ENCODE results near the gene PTPRD. TPM values are rescaled to one million over a fixed set of nuclear protein-coding genes. Genes with fewer than 3 reads are reported as not detected.

Gene PTPRD
- polyA plus RNA-seq, 1 donor = 88.9 TPM

GRCh38 chr9:9283159-9283986 lies 1329.4 kb downstream of the PTPRD start:
- DNase-seq = no peak

- no peak for DNase-seq
These were observed 1337.2 kb downstream of the PTPRD start for GRCh38 chr9:9275601-9276000.

DNA sequence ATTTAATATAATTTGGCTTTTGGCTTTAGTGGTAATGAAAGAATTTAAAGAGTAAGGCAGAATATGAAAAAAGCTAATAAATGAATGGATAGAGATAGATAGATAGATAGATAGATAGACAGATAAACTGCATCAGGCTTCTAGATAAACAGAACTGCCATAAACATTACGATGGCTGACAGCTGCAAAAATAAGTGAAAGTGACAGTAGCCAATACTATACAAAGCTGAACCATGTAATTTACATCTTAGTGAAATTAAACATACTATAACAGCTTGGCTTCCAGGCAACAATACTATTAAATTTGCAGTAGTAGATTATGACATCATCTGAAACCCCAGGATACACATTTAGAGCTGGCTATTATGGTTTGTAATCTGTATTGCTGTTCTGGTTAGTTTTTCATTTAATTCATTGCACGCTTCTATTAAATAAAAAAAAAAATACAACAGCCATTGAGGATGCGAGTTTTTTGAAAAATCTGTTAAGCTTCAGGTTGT lies 1354.8 kb downstream of the PTPRD start:
- no peak for DNase-seq

GRCh38 chr9:9246726-9247125 lies 1366.1 kb downstream of the PTPRD start:
- DNase-seq = no peak

DNA sequence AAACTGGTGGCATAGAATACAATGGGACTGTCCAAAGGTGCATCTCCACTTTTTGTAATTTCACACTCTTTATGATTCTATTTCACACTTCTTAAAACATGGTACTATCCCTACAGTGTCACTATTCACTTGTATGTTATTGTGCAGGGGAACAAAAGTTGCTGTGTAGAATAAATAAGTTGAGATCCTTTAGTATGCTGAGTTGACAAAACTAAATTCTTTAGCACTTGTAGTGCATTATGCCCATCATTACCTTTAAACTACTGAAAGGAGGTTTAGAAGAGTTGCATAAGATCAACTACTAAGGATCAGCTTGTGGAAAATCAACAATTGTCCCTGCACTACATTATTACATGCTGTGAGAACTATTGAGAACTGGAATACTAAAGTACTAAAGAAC lies 1380.9 kb downstream of the PTPRD start:
- no peak for DNase-seq

DNA sequence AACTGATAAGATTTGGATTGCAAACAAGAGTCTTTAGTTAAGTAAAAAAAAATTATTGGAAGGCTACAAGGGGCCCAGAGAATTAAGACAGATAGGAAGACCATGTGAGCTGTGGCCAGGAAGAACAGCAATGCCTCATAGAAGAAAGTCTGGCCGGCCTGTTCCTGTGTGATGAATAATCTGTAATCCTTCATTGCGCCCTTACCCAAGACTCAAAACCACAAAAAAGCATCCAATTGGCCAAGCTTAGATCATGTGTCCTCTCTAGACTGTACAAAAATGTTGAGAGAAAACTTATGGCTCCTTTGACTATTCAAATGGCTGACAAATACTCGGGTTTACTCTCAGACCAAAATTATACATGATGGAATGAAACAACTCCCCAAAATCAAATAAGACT lies 1383.5 kb downstream of the PTPRD start:
- no peak for DNase-seq

DNA sequence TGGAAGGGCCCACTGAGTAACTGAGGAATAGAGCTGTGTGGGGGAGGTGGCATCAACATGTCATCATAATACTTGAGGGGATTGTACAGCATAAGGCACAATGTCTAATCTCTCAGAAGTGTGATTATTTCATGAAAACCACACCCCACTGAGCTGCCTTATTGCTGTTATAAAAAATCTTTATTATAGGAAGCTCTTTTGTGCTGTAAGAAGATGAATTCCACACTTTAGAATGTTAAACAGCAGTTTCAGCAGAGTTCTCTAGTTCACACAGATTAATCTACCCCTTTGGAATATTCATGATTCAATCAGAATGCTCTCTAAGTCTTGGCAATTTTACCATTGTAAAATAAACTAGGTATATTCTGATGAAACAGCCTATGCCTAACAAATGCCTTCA lies 1389.6 kb downstream of the PTPRD start:
- no peak for DNase-seq

GRCh38 chr9:9222730-9223129 lies 1390.1 kb downstream of the PTPRD start:
- DNase-seq = no peak

- DNase-seq = no peak
These were observed 1395.9 kb downstream of the PTPRD start for GRCh38 chr9:9216934-9217333.

GRCh38 chr9:9215050-9215449 lies 1397.8 kb downstream of the PTPRD start:
- no peak for DNase-seq

GRCh38 chr9:9214066-9214465 lies 1398.7 kb downstream of the PTPRD start:
- DNase-seq = peak; percentile 15

DNA sequence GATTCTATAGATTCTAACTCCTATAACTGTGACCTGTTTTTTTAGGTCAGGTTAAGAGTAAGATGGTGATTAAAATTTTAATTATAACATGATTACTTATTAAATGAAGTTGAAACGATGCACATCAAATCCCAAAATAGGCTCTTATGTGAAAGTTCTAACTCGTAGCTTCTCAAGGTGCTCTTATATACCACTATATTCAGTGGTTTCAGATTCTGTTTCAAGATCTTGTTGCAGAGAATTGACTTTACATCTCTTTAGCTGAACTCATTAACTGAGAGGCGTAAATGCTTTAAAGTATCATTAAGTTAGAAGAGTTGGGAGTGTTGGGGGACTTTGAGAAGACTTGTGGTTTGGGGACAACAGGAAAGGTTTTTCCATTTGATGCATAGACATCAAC lies 1399.8 kb downstream of the PTPRD start:
- DNase-seq = no peak

DNA sequence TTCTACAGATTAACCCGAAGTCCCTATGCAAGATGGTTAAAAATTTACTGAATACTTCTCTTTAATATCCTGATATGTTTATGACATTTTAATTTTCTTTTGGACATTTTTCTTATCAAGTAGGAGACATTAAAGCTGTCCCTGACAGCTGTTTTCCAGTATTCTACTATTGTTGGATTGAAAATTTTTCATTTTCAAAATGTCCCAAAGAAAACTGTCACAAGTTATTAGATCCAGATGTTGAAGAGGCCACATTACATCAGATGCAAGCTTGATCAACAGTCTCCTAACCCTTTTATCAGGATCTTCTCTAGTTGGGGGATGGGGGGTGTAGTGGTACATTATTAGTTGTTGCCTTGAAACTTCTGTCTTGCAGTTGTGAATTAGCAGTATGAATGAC lies 1410.5 kb downstream of the PTPRD start:
- no peak for DNase-seq

DNA sequence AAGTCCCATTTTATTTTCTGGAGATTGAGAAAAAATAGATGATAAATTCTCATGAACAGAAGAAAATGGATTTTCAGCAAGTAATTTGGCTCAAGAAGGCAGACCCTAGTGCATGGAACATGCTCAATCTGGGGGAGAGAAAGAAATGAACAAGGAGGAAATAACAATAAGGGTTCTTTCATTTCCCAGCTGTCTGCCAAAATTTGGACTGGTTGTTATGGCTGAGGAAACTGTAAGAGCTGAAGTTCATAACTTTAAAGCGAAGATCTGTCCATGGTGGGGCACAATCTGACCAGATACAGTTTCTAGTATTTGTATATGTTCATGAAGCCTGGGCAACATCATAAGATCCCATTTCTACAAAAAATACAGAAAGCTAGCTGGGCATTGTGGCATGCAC lies 1426.7 kb downstream of the PTPRD start:
- DNase-seq = no peak

GRCh38 chr9:9182431-9182830 lies 1430.4 kb downstream of the PTPRD start:
- DNase-seq = no peak

- DNase-seq = no peak
These were observed 1435.7 kb downstream of the PTPRD start for GRCh38 chr9:9177081-9177480.

DNA sequence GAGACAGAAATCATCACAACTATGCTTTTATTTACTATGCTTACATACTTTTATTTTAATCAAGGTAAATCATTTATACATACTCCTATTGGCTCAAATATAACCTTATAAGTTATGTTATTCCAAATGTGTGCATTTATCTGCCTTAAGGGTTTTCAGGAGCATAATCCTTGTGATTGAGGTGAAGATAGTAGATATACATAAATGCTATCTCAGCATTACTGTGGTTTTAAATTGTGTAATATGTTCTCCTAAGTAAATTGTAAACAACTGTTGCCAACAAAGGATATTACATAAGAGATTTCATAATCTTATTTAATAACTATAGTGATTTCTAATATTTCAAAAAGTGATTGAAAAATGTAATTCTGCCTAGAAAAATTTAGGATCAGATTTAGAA lies 1438.4 kb downstream of the PTPRD start:
- no peak for DNase-seq

DNA sequence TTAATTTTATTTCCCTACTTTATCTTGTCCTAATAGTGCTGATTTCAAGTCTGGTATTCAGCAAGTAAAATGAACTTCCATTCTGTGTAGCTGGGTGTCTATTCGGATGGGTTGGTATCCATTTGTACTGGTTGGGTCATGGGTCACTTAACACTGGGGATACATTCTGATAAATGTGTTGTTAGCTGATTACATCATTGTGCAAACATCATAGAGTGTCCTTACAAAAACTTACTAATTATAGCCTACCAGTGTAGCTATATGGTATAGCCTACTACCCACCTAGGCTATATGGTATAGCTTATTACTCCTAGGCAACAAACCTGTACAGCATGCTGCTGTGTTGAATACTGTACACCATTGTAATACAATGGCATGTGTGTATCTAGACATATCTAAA lies 1439.5 kb downstream of the PTPRD start:
- DNase-seq = no peak

GRCh38 chr9:9170439-9171134 lies 1442.2 kb downstream of the PTPRD start:
- DNase-seq = no peak

GRCh38 chr9:9142001-9142400 lies 1470.8 kb downstream of the PTPRD start:
- DNase-seq = no peak

DNA sequence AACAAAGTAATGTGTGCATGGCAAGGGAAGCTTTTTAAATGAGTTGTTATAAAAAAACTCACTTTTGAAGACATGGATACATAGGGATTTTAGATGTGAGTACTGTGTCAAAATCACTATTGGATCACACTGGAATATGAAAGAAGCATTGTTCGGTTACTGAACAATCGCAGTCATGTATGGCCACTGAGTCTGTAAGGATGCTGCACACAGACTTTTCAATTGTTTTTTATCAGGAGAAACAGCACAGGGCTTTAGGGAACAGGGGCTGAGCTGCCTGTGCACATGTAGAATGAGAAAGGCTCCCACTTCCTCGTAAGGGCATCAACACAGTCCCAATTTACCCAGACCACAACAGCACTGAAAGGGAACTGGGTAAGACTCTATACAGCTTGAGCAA lies 1479.3 kb downstream of the PTPRD start:
- no peak for DNase-seq

- DNase-seq = peak; percentile 37
These were observed 1488.2 kb downstream of the PTPRD start for GRCh38 chr9:9124616-9125015.

DNA sequence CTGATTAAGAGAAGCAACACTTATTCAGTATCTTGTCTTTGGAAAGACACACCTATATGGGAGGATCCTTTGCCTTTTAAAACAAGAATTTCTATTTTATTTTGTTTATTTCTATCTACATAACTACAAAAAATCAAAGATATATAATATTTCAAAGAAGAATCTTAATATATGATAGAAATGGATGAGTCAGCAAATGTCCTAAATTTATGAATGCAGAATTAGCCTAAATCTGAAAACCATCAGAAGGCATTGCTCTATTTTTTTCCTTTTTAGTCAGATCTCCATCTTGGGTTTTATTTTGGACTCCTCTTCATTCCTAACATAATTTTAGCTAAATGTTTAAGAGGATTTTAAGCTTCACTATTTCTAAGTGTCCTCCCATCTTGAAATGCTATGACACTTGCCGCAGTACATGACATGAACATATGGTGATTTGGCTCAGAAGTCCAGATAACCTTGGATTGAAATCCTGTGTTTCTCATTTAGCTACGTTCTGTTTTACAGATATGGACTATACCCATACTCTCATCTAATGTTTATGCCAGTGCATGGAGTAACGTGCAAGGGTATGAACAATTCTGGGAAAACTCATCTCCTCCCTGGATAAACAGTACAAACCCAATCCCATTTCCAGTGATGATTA lies 1490.4 kb downstream of the PTPRD start:
- DNase-seq = no peak

DNA sequence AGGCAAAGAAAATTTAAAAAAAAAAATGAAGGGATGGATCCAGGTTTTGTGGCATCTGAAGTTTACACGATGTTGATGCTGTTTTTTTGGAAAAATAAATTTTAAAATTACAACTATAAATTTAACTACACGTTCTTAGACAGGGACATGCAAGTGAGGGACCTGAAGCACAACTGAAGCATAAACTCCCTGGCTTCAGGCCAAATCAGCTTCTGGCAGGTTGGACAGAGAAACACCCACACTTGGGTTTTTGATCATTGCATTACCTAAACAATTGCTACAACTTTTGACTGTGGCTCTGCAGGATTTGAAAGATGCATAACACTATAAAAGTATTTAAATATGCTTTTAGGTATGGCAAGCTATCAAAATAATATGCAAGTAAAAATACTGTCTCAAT lies 1494.9 kb downstream of the PTPRD start:
- DNase-seq = peak; percentile 15

All from hindlimb muscle (tissue), 1 donor.